Measurements from ENCODE around the gene MBNL1.
"Not testable (repeated sequence)": the region's sequence is repeated elsewhere in the genome, so short reads cannot be mapped to it uniquely, and the experiment has no call there.

Gene MBNL1

GRCh38 chr3:152319831-152320617 lies 51.3 kb downstream of the MBNL1 start:
- no peak for DNase-seq (ENCODE audit: low read depth)

GRCh38 chr3:152321200-152321954 lies 52.6 kb downstream of the MBNL1 start:
- no peak for DNase-seq (ENCODE audit: low read depth)

GRCh38 chr3:152321955-152322377 lies 53.2 kb downstream of the MBNL1 start:
- no peak for DNase-seq (ENCODE audit: low read depth)

GRCh38 chr3:152322756-152323155 lies 54.0 kb downstream of the MBNL1 start:
- no peak for DNase-seq (ENCODE audit: low read depth)

- DNase-seq (ENCODE audit: low read depth): no peak
Observed at GRCh38 chr3:152323834-152324233, 55.1 kb downstream of the MBNL1 start.

GRCh38 chr3:152325136-152325535 lies 56.4 kb downstream of the MBNL1 start:
- no peak for DNase-seq (ENCODE audit: low read depth)

- no peak for DNase-seq (ENCODE audit: low read depth)
Observed at GRCh38 chr3:152327203-152327602, 58.5 kb downstream of the MBNL1 start.

- DNase-seq (ENCODE audit: low read depth): no peak
Observed at GRCh38 chr3:152328841-152329240, 60.1 kb downstream of the MBNL1 start.

GRCh38 chr3:152330559-152330958 lies 61.8 kb downstream of the MBNL1 start:
- DNase-seq (ENCODE audit: low read depth): no peak

GRCh38 chr3:152331018-152331541 lies 62.4 kb downstream of the MBNL1 start:
- DNase-seq (ENCODE audit: low read depth): no peak

- DNase-seq (ENCODE audit: low read depth): no peak
Observed at GRCh38 chr3:152331998-152332397, 63.3 kb downstream of the MBNL1 start.

GRCh38 chr3:152333928-152334327 lies 65.2 kb downstream of the MBNL1 start:
- no peak for DNase-seq (ENCODE audit: low read depth)

- DNase-seq (ENCODE audit: low read depth): no peak
Observed at GRCh38 chr3:152334761-152335160, 66.0 kb downstream of the MBNL1 start.

GRCh38 chr3:152335273-152335672 lies 66.5 kb downstream of the MBNL1 start:
- no peak for DNase-seq (ENCODE audit: low read depth)

- not testable (repeated sequence) for DNase-seq (ENCODE audit: low read depth)
Observed at GRCh38 chr3:152337337-152337736, 68.6 kb downstream of the MBNL1 start.

GRCh38 chr3:152338159-152338720 lies 69.5 kb downstream of the MBNL1 start:
- DNase-seq (ENCODE audit: low read depth): no peak

- no peak for DNase-seq (ENCODE audit: low read depth)
Observed at GRCh38 chr3:152339881-152340505, 71.3 kb downstream of the MBNL1 start.

GRCh38 chr3:152345233-152345632 lies 76.5 kb downstream of the MBNL1 start:
- DNase-seq (ENCODE audit: low read depth): no peak

GRCh38 chr3:152346058-152346457 lies 77.3 kb downstream of the MBNL1 start:
- DNase-seq (ENCODE audit: low read depth): no peak

GRCh38 chr3:152346740-152347139 lies 78.0 kb downstream of the MBNL1 start:
- no peak for DNase-seq (ENCODE audit: low read depth)

- DNase-seq (ENCODE audit: low read depth): no peak
Observed at GRCh38 chr3:152348436-152349177, 79.9 kb downstream of the MBNL1 start.

GRCh38 chr3:152349392-152349791 lies 80.7 kb downstream of the MBNL1 start:
- DNase-seq (ENCODE audit: low read depth): no peak
